KMS-11 (cell line): ENCODE measurements around the gene SLC25A26.

Source experiments
- H2AFZ ChIP-seq: fragments of 200-600 bp; sonication (generic); 2 replicates; pipeline ENCODE4 v1.6.1; 2016; ENCODE audit warnings: antibody characterized with exemption, mixed run types, low read depth
- H3K27ac ChIP-seq: fragments of 200-600 bp; sonication (generic); 2 replicates; pipeline ENCODE4 v1.6.1; 2016; ENCODE audit warnings: mild to moderate bottlenecking, mixed run types
- H3K27me3 ChIP-seq: fragments of 200-600 bp; sonication (generic); 2 replicates; pipeline ENCODE4 v1.6.1; 2017; ENCODE audit warnings: mild to moderate bottlenecking, low read depth, mixed run types, moderate library complexity; ENCODE audit not compliant: insufficient read depth
- H3K36me3 ChIP-seq: fragments of 200-600 bp; sonication (generic); 2 replicates; pipeline ENCODE4 v1.6.1; 2017; ENCODE audit warnings: mild to moderate bottlenecking, mixed run types; ENCODE audit not compliant: insufficient read depth
- H3K4me1 ChIP-seq: fragments of 200-600 bp; sonication (generic); 2 replicates; pipeline ENCODE4 v1.6.1; 2016; ENCODE audit warnings: mild to moderate bottlenecking, low read depth, mixed run types; ENCODE audit not compliant: poor library complexity, severe bottlenecking
- H3K4me2 ChIP-seq: fragments of 200-600 bp; sonication (generic); 2 replicates; pipeline ENCODE4 v1.7.0; 2016; ENCODE audit warnings: mild to moderate bottlenecking, mixed run types
- H3K4me3 ChIP-seq: fragments of 200-600 bp; sonication (generic); IDR thresholded peaks from 2 replicates; pipeline ENCODE4 v1.6.1; 2017; ENCODE audit warnings: low read depth, low read length, mixed read lengths; ENCODE audit not compliant: insufficient read depth
- H3K79me2 ChIP-seq: fragments of 200-600 bp; sonication (generic); 2 replicates; pipeline ENCODE4 v1.6.1; 2016; ENCODE audit warnings: low read depth, mixed run types; ENCODE audit not compliant: insufficient read depth
- H3K9ac ChIP-seq: fragments of 200-600 bp; sonication (generic); 2 replicates; pipeline ENCODE4 v1.6.1; 2016; ENCODE audit warnings: mild to moderate bottlenecking, mixed run types
- H4K20me1 ChIP-seq: fragments of 200-600 bp; sonication (generic); 2 replicates; pipeline ENCODE4 v1.6.1; 2016; ENCODE audit warnings: mild to moderate bottlenecking, mixed run types; ENCODE audit not compliant: insufficient read depth
- CTCF ChIP-seq: fragments of 200-600 bp; sonication (generic); conservative IDR thresholded peaks from 2 replicates; pipeline ENCODE4 v1.6.1; 2017; ENCODE audit warnings: low read depth, mild to moderate bottlenecking, antibody characterized with exemption, low read length, moderate library complexity, mixed read lengths

The SLC25A26 gene

GRCh38 chr3:66326340-66326739, 105.5 kb downstream of the SLC25A26 start:
- TF ChIP-seq CTCF = no peak
- no peak overlapping the region for H3K9ac ChIP-seq

GRCh38 chr3:66335671-66336070, 114.9 kb downstream of the SLC25A26 start:
- no peaks in the 10 kb centered on the region for H3K79me2 ChIP-seq
- no peak overlapping the region for H3K9ac ChIP-seq
- no peak overlapping the region for H3K4me3 ChIP-seq
- H3K4me2 ChIP-seq = no peak overlapping the region
- no peaks in the 10 kb centered on the region for H3K27me3 ChIP-seq
- H3K27ac ChIP-seq = no peak overlapping the region
- H2AFZ ChIP-seq = no peak overlapping the region
- H3K36me3 ChIP-seq = no peaks in the 10 kb centered on the region
- no peaks in the 10 kb centered on the region for H3K4me1 ChIP-seq
- TF ChIP-seq CTCF = no peak
- H4K20me1 ChIP-seq = no peaks in the 10 kb centered on the region

More at GRCh38 chr3:66326340-66326739, 105.5 kb downstream of the SLC25A26 start:
- Histone ChIP-seq H4K20me1 (no peaks in the 10 kb centered on the region), H2AFZ (no peak overlapping the region), H3K27me3 (no peaks in the 10 kb centered on the region), H3K4me1 (peaks cover 30% of the 10 kb centered on the region), H3K36me3 (no peaks in the 10 kb centered on the region), H3K4me2 (no peak overlapping the region), H3K4me3 (no peak overlapping the region), H3K27ac (no peak overlapping the region), H3K79me2 (no peaks in the 10 kb centered on the region)

GRCh38 chr3:66336333-66336766, 115.5 kb downstream of the SLC25A26 start:
- H2AFZ ChIP-seq = no peak overlapping the region
- no peak overlapping the region for H3K9ac ChIP-seq
- no peak for TF ChIP-seq CTCF
- no peak overlapping the region for H3K4me3 ChIP-seq
- no peak overlapping the region for H3K4me2 ChIP-seq
- no peaks in the 10 kb centered on the region for H3K27me3 ChIP-seq
- no peaks in the 10 kb centered on the region for H3K79me2 ChIP-seq
- H3K36me3 ChIP-seq = no peaks in the 10 kb centered on the region
- H3K4me1 ChIP-seq = no peaks in the 10 kb centered on the region
- H3K27ac ChIP-seq = no peak overlapping the region
- no peaks in the 10 kb centered on the region for H4K20me1 ChIP-seq

GRCh38 chr3:66338927-66339326, 118.1 kb downstream of the SLC25A26 start:
- TF ChIP-seq CTCF = no peak
- Histone ChIP-seq H3K4me1 (no peaks in the 10 kb centered on the region), H3K79me2 (no peaks in the 10 kb centered on the region), H3K4me2 (no peak overlapping the region), H3K9ac (no peak overlapping the region), H3K4me3 (no peak overlapping the region), H4K20me1 (no peaks in the 10 kb centered on the region), H3K27me3 (no peaks in the 10 kb centered on the region), H3K27ac (no peak overlapping the region), H3K36me3 (no peaks in the 10 kb centered on the region), H2AFZ (no peak overlapping the region)
